Measurements from ENCODE around the gene AFP.

- TF ChIP-seq POLR2AphosphoS5 (IDR thresholded peaks at IDR 0.05; ENCODE audit: low read depth, low read length) (no peak), REST (IDR thresholded peaks at IDR 0.05; ENCODE audit: insufficient read depth in 1 of 2, low read depth in 2 of 2, low read length in 2 of 2) (no peak)
Measured at GRCh38 chr4:73388887-73389286, 47.1 kb upstream of the AFP start.
